HEK293 (cell line): Measurements from ENCODE around the gene PPARD.

Experiments
- CTCF ChIA-PET: fragments of 350-600 bp; formaldehyde crosslinking; extraction: SDS; loops from one replicate; lab custom pipeline; 2021; ENCODE audit warnings: antibody characterized with exemption; lab: Yijun Ruan, JAX
- POLR2A ChIA-PET: fragments of 300-600 bp; formaldehyde crosslinking; extraction: SDS; loops from one replicate; lab custom pipeline; 2020; ENCODE audit warnings: antibody characterized with exemption, inconsistent platforms; lab: Yijun Ruan, JAX
- H3K27ac ChIP-seq: fragments of 200-500 bp; sonication (Bioruptor generic); 2 replicates; pipeline ENCODE4 v1.5.1; 2014; ENCODE audit warnings: low read depth, low read length, control low read depth, inconsistent platforms; ENCODE audit errors: extremely low read depth
- H3K36me3 ChIP-seq, 2 experiments: fragments of 200-500 bp in 1 of 2; sonication (Bioruptor generic) in 1 of 2; 1 replicate in 1 of 2; 2 replicates in 1 of 2; pipeline ENCODE4 v1.5.1; 2014 to 2017; ENCODE audit warnings: inconsistent platforms in 2 of 2, low read length in 2 of 2; ENCODE audit not compliant: control insufficient read depth in 2 of 2, insufficient read depth in 1 of 2
- H3K4me1 ChIP-seq: fragments of 200-500 bp; sonication (Bioruptor generic); 2 replicates; pipeline ENCODE4 v1.5.1; 2014; ENCODE audit warnings: mild to moderate bottlenecking, low read length, inconsistent platforms; ENCODE audit not compliant: control insufficient read depth, insufficient read depth
- H3K4me3 ChIP-seq: 2 replicates; pipeline ENCODE4 v1.5.1; 2011; ENCODE audit warnings: low read depth, mild to moderate bottlenecking, control low read depth, low read length, moderate library complexity
- H3K9me3 ChIP-seq: fragments of 200-500 bp; sonication (Bioruptor generic); 2 replicates; pipeline ENCODE4 v1.5.1; 2014; ENCODE audit warnings: low read depth, low read length, inconsistent platforms; ENCODE audit not compliant: control insufficient read depth, insufficient read depth
- CTCF ChIP-seq: fragments of 450-650 bp; formaldehyde crosslinking; IDR thresholded peaks from 2 replicates; pipeline ENCODE4 v1.5.1; 2016; ENCODE audit warnings: missing biosample characterization, missing genetic modification characterization
- HIC1 ChIP-seq: fragments of 450-650 bp; formaldehyde crosslinking; IDR thresholded peaks from 2 replicates; pipeline ENCODE4 v1.5.1; 2016; ENCODE audit warnings: missing biosample characterization, missing genetic modification characterization
- KLF7 ChIP-seq: fragments of 450-650 bp; formaldehyde crosslinking; IDR thresholded peaks from 2 replicates; pipeline ENCODE4 v1.5.1; 2016; ENCODE audit warnings: missing biosample characterization, missing genetic modification characterization, borderline replicate concordance
- SP3 ChIP-seq: fragments of 450-650 bp; formaldehyde crosslinking; IDR thresholded peaks from 2 replicates; pipeline ENCODE4 v1.5.1; 2016; ENCODE audit warnings: missing biosample characterization, missing genetic modification characterization
- ZBTB44 ChIP-seq: fragments of 450-650 bp; IDR thresholded peaks from 2 replicates; pipeline ENCODE4 v1.5.1; 2018; ENCODE audit warnings: missing biosample characterization, mild to moderate bottlenecking, missing genetic modification characterization
- ZBTB48 ChIP-seq: fragments of 450-650 bp; formaldehyde crosslinking; IDR thresholded peaks from 2 replicates; pipeline ENCODE4 v1.5.1; 2016; ENCODE audit warnings: missing biosample characterization, missing genetic modification characterization
- ZEB2 ChIP-seq: fragments of 450-650 bp; formaldehyde crosslinking; IDR thresholded peaks from 2 replicates; pipeline ENCODE4 v1.5.1; 2016; ENCODE audit warnings: missing biosample characterization, missing genetic modification characterization
- ZNF140 ChIP-seq: fragments of 450-650 bp; formaldehyde crosslinking; IDR thresholded peaks from 2 replicates; pipeline ENCODE4 v1.5.1; 2016; ENCODE audit warnings: missing biosample characterization, missing genetic modification characterization
- ZNF169 ChIP-seq: fragments of 450-650 bp; formaldehyde crosslinking; IDR thresholded peaks from 2 replicates; pipeline ENCODE4 v1.5.1; 2016; ENCODE audit warnings: missing biosample characterization, missing genetic modification characterization
- ZNF214 ChIP-seq: fragments of 450-650 bp; formaldehyde crosslinking; IDR thresholded peaks from 2 replicates; pipeline ENCODE4 v1.5.1; 2017; ENCODE audit warnings: missing biosample characterization, mild to moderate bottlenecking, missing genetic modification characterization, borderline replicate concordance
- ZNF23 ChIP-seq: fragments of 450-650 bp; formaldehyde crosslinking; IDR thresholded peaks from 2 replicates; pipeline ENCODE4 v1.5.1; 2016; ENCODE audit warnings: missing biosample characterization, missing genetic modification characterization, borderline replicate concordance
- ZNF24 ChIP-seq: fragments of 450-650 bp; formaldehyde crosslinking; IDR thresholded peaks from 2 replicates; pipeline ENCODE4 v1.5.1; 2016; ENCODE audit warnings: missing biosample characterization, missing genetic modification characterization
- ZNF302 ChIP-seq: fragments of 450-650 bp; formaldehyde crosslinking; IDR thresholded peaks from 2 replicates; pipeline ENCODE4 v1.5.1; 2016; ENCODE audit warnings: missing biosample characterization, missing genetic modification characterization, low read depth
- ZNF416 ChIP-seq: fragments of 450-650 bp; formaldehyde crosslinking; IDR thresholded peaks from 2 replicates; pipeline ENCODE4 v1.5.1; 2016; ENCODE audit warnings: missing biosample characterization, missing genetic modification characterization
- ZNF449 ChIP-seq: fragments of 450-650 bp; formaldehyde crosslinking; IDR thresholded peaks from 2 replicates; pipeline ENCODE4 v1.5.1; 2017; ENCODE audit warnings: missing biosample characterization, mild to moderate bottlenecking, missing genetic modification characterization, moderate library complexity
- ZNF501 ChIP-seq: fragments of 450-650 bp; formaldehyde crosslinking; IDR thresholded peaks from 2 replicates; pipeline ENCODE4 v1.5.1; 2016; ENCODE audit warnings: missing biosample characterization, missing genetic modification characterization
- ZNF510 ChIP-seq: fragments of 450-650 bp; formaldehyde crosslinking; IDR thresholded peaks from 2 replicates; pipeline ENCODE4 v1.5.1; 2018; ENCODE audit warnings: mild to moderate bottlenecking, missing genetic modification characterization, missing biosample characterization; ENCODE audit not compliant: insufficient replicate concordance
- ZNF585B ChIP-seq: fragments of 450-650 bp; formaldehyde crosslinking; IDR thresholded peaks from 2 replicates; pipeline ENCODE4 v1.5.1; 2016; ENCODE audit warnings: missing biosample characterization, missing genetic modification characterization
- ZNF626 ChIP-seq: fragments of 450-650 bp; sonication (Bioruptor Pico); formaldehyde crosslinking; IDR thresholded peaks from 2 replicates; pipeline ENCODE4 v1.5.1; 2018; ENCODE audit warnings: missing biosample characterization, missing genetic modification characterization, inconsistent platforms
- ZNF658 ChIP-seq: fragments of 450-650 bp; formaldehyde crosslinking; IDR thresholded peaks from 2 replicates; pipeline ENCODE4; 2016; ENCODE audit warnings: missing biosample characterization, missing genetic modification characterization
- ZNF660 ChIP-seq: fragments of 450-650 bp; IDR thresholded peaks from 2 replicates; pipeline ENCODE4 v1.5.1; 2018; ENCODE audit warnings: missing biosample characterization, mild to moderate bottlenecking, missing genetic modification characterization
- ZNF785 ChIP-seq: fragments of 450-650 bp; formaldehyde crosslinking; IDR thresholded peaks from 2 replicates; pipeline ENCODE4 v1.5.1; 2016; ENCODE audit warnings: missing biosample characterization, missing genetic modification characterization

Gene PPARD

GRCh38 chr6:35376281-35376680, 33.9 kb downstream of the PPARD start:
- ChIA-PET CTCF (interaction anchor here (0.5 to 0.7 kb wide), 3 partner anchors 36 to 91 kb away, joined by 3 read pairs; no protein-coding TSS in a partner anchor), POLR2A (no interaction called here)
- Histone ChIP-seq H3K36me3 (no peaks in the 10 kb centered on the region), H3K27ac (no peak overlapping the region), H3K4me3 (no peak overlapping the region), H3K4me1 (no peaks in the 10 kb centered on the region), H3K9me3 (no peaks in the 10 kb centered on the region)
- TF ChIP-seq KLF7 (tag by site-specific recombination) (no peak), HIC1 (no peak), ZNF23 (tag by site-specific recombination) (no peak), ZNF169 (tag by site-specific recombination) (no peak), ZNF585B (tag by site-specific recombination) (no peak), ZNF302 (tag by site-specific recombination) (no peak), ZBTB48 (no peak), ZNF214 (no peak), ZNF24 (tag by site-specific recombination) (no peak), ZNF416 (no peak), ZNF140 (no peak), ZNF501 (tag by site-specific recombination) (no peak), ZNF660 (tag by site-specific recombination) (no peak)

- no peak for TF ChIP-seq ZNF510 (tag by site-specific recombination)
- no peak for TF ChIP-seq ZBTB44
- TF ChIP-seq SP3 = no peak
- no peak for TF ChIP-seq ZNF658 (tag by site-specific recombination)
- no peak for TF ChIP-seq ZNF626 (tag by site-specific recombination)
- TF ChIP-seq ZNF449 (tag by site-specific recombination) = no peak
- TF ChIP-seq ZNF785 (tag by site-specific recombination) = no peak
- TF ChIP-seq ZEB2 (tag by site-specific recombination) = no peak
- no peak for TF ChIP-seq CTCF (tag by site-specific recombination)
- TF ChIP-seq, all 188 proteins: peak for 0
- CTCF ChIA-PET = no interaction called here
- Histone ChIP-seq H3K27ac (no peak overlapping the region), H3K9me3 (no peaks in the 10 kb centered on the region), H3K4me3 (no peak overlapping the region), H3K4me1 (no peaks in the 10 kb centered on the region), H3K36me3 (no peaks in the 10 kb centered on the region)
- POLR2A ChIA-PET = interaction anchor here (0.6 kb wide), 1 partner anchor 25 kb away, joined by 12 read pairs; no protein-coding TSS in a partner anchor
Observed at GRCh38 chr6:35377002-35377401, 34.6 kb downstream of the PPARD start.
